HL-60 (cell line): Measurements from ENCODE around the gene ATP5PF.

Experiments
- CTCF ChIP-seq: IDR thresholded peaks from one replicate; pipeline ENCODE4 v1.5.1; 2011; ENCODE audit warnings: low read length, control low read depth, inconsistent platforms; ENCODE audit not compliant: insufficient read depth
- POLR2AphosphoS5 ChIP-seq: IDR thresholded peaks from 2 replicates; pipeline ENCODE4 v1.6.1; 2012; ENCODE audit warnings: low read depth
- REST ChIP-seq: IDR thresholded peaks from 2 replicates; pipeline ENCODE4 v1.6.1; 2012; ENCODE audit warnings: low read depth; ENCODE audit not compliant: insufficient replicate concordance

- TF ChIP-seq REST (no peak), POLR2AphosphoS5 (no peak), CTCF (no peak)
These were observed 38.0 kb upstream of the ATP5PF start for GRCh38 chr21:25772686-25773085.
